Pancreas (tissue), 10 donors: ENCODE data around the gene ZFP30. TPM values are rescaled to one million over a fixed set of nuclear protein-coding genes. Genes with fewer than 3 reads are reported as not detected.
A peak's percentile ranks its signal among the peaks of the same experiment; 100 is the strongest.

ENCODE experiments used
- ATAC-seq, 4 donors: fragments of 200-7000 bp; cut with Tn5 transposase; one replicate each; pipeline versions ENCODE4 v1.8.0 to v1.9.1; 2020; ENCODE audit warnings: mild to moderate bottlenecking in 4 of 4, moderate library complexity in 4 of 4
- DNase-seq, 6 donors: peaks; one replicate each; pipeline ENCODE4 v3.0.0-alpha.2; 2020
- FAIRE-seq: peaks from 2 replicates; lab custom pipeline; 2012; peaks lifted over from hg19 to GRCh38; lab: Jason Lieb, UNC
- H3K27ac ChIP-seq, 4 donors: fragments of 200-600 bp; sonication (generic); 1 replicate in 3 of 4; 2 replicates in 1 of 4; pipeline versions ENCODE4 v1.5.0 to v1.8.0; 2020
- H3K27me3 ChIP-seq, 4 donors: fragments of 200-600 bp; one replicate each; pipeline ENCODE4 v1.8.0; 2021
- H3K36me3 ChIP-seq, 3 donors: fragments of 200-600 bp; sonication (generic) in 1 of 3; one replicate each; pipeline versions ENCODE4 v1.5.0 to v1.8.0; 2020 to 2021
- H3K4me1 ChIP-seq, 3 donors: fragments of 200-600 bp; one replicate each; pipeline ENCODE4 v1.8.0; 2021
- H3K4me3 ChIP-seq, 4 donors: fragments of 200-600 bp; sonication (generic) in 2 of 4; one replicate each; pipeline versions ENCODE4 v1.5.0 to v1.8.0; 2020 to 2021
- H3K9me3 ChIP-seq, 4 donors: fragments of 200-600 bp; one replicate each; pipeline ENCODE4 v1.8.0; 2021
- CTCF ChIP-seq, 4 donors: fragments of 200-600 bp; sonication (generic) in 3 of 4; IDR thresholded peaks; one replicate each; pipeline versions ENCODE4 v1.5.0 to v1.8.0; 2021; ENCODE audit warnings: antibody characterized with exemption in 4 of 4
- WGBS, 2 donors: extraction: QIAGEN DNeasy Blood & Tissue Kit; methylation state at CpG; one replicate each; pipeline ENCODE4 v1.1.7; 2013; 5-methylcytosine and 5-hydroxymethylcytosine counted together
- intact Hi-C, 3 donors: fragments of 100-400 bp; cut with DNase I; formaldehyde crosslinking; loops; one replicate each; pipeline versions ENCODE4 v1.11.1 to v1.14.2; 2022
- polyA plus RNA-seq, 2 donors: library from polyadenylated mRNA; stranded (reverse); fragments of 200-250 nt; gene quantifications; one replicate each; pipeline ENCODE4 v1.2.3, GENCODE V29; 2013
- total RNA-seq, 6 donors: library from RNA; stranded (reverse); fragmentation: NEBNext Ultra II Directional in 4 of 6; extraction: Animal tissue kit (Norgen Biotek cat#: 25700) in 4 of 6; gene quantifications; one replicate each; pipeline versions ENCODE4 v1.2.1 to v1.2.4, GENCODE V29; 2021 to 2023
- donor health status: healthy with polysubstance abuse.
- donor health status: DM: no; HTN: no; CAD: no; lungs with moderate emphysema.
- donor health status: DM: no; HTN: no; CAD: no.
- donor health status: control.
- donor health status: control.
- donor health status: Bipolar disorder and iron deficiency.
- donor health status: DM: yes; HTN: yes; CAD: no.
- donor health status: DM: no; HTN: no; CAD: no.
- donor health status: DM: no; HTN: no; CAD: no.
- donor health status: DM: yes; HTN: yes; CAD: no.

Gene ZFP30
- total RNA-seq = 1 to 10 TPM; 2.6 to 8.2 (median 3.9) TPM
- 1 to 10 TPM; 2.9 to 3.0 TPM for polyA plus RNA-seq

DNA sequence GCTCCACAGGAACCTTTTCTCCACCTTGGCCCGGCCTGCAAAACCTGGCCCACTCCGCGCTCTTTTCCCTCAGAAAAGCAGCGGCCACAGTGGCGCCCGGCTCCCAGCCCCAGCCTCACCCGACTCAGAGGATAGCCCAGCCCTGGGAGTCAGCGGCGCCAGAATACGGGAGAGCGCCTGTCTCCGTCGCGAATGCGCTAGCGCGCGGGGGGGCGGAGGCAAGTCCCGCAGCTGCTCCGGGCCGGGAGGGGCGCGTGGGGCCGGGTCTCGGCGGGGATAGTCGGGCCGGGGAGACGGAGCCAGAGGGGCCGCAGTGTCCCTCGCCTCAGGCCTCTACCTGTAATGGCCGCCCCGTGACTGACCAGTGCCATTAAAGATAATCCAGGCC is at the start of gene ZFP30:
TSS of gene ZFP30 (minus strand) at position 165 of the 388 bp plus-strand sequence. CDS start 7,643 bp downstream, outside the sequence.
- Histone ChIP-seq H3K36me3 (no peaks in the 10 kb centered on the region), H3K27ac (peak within 1 kb of the TSS; percentile 62 to 90 (median 83)), H3K4me1 (peaks cover 3 to 12% (median 8%) of the 10 kb centered on the region in 3 donors), H3K4me3 (peak within 1 kb of the TSS; percentile 39 to 76 (median 69)), H3K9me3 (no peaks in the 10 kb centered on the region), H3K27me3 (no peaks in the 10 kb centered on the region)
- ATAC-seq (peak; percentile 82 to 93 (median 93)), FAIRE-seq (no peak), DNase-seq (peak; percentile 66 to 94 (median 86))
- WGBS, 2 donors = 1% methylated on average over 34 of the region's 34 CpGs
- no peak for TF ChIP-seq CTCF (IDR thresholded peaks at IDR 0.05)
- intact Hi-C loops = no loop called here

DNA sequence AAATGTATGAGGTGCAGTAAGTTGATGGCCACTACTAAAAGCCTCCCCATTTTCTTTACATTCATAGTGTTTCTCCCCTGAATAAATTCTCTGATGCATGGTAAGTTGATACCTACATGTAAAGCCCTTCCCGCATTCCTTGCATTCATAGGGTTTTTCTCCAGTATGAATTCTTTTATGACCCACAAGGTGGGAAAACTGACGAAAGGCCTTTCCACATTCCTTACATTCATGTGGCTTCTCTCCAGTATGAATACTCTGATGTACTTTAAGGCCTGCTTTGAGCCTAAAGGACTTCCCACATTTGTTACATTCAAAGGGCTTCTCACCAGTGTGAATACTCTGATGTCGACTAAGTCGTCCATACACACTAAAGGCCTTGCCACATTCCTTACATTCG is 43.8 kb upstream of the ZFP30 start:
- 92 to 93% methylated on average over 5 of the region's 5 CpGs for WGBS, 2 donors
- Histone ChIP-seq H3K4me3 (no peak overlapping the region), H3K27ac (no peak overlapping the region), H3K4me1 (no peaks in the 10 kb centered on the region), H3K9me3 (no peaks in the 10 kb centered on the region), H3K36me3 (peaks cover 0 to 18% (median 0%) of the 10 kb centered on the region in 3 donors), H3K27me3 (no peaks in the 10 kb centered on the region)
- no peak for DNase-seq
- FAIRE-seq = no peak
- intact Hi-C loops = no loop called here
- ATAC-seq = no peak
- TF ChIP-seq CTCF (IDR thresholded peaks at IDR 0.05) = no peak

DNA sequence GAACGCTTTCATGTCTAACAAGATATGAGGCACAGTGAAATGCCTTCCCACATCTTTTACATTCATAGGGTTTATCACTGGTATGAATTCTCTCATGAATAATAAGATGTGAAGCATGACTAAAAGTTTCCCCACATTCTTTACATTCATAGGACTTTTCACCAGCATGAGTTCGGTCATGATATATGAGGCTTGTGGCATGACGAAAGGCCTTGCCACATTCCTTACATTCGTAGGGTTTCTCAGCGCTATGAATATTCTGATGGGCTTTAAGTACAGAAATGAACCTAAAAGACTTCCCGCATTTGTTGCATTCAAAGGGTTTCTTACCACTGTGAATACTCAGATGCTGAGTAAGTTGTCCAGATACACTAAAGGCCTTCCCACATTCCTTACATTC is 43.0 kb upstream of the ZFP30 start:
- ATAC-seq (no peak), DNase-seq (no peak), FAIRE-seq (no peak)
- Histone ChIP-seq H3K27ac (no peak overlapping the region), H3K4me1 (no peaks in the 10 kb centered on the region), H3K4me3 (no peak overlapping the region), H3K27me3 (no peaks in the 10 kb centered on the region), H3K9me3 (no peaks in the 10 kb centered on the region), H3K36me3 (peaks cover 0 to 18% (median 0%) of the 10 kb centered on the region in 3 donors)
- intact Hi-C loops = no loop called here
- 97% methylated on average over 6 of the region's 6 CpGs for WGBS, 2 donors
- TF ChIP-seq CTCF (IDR thresholded peaks at IDR 0.05) = no peak

DNA sequence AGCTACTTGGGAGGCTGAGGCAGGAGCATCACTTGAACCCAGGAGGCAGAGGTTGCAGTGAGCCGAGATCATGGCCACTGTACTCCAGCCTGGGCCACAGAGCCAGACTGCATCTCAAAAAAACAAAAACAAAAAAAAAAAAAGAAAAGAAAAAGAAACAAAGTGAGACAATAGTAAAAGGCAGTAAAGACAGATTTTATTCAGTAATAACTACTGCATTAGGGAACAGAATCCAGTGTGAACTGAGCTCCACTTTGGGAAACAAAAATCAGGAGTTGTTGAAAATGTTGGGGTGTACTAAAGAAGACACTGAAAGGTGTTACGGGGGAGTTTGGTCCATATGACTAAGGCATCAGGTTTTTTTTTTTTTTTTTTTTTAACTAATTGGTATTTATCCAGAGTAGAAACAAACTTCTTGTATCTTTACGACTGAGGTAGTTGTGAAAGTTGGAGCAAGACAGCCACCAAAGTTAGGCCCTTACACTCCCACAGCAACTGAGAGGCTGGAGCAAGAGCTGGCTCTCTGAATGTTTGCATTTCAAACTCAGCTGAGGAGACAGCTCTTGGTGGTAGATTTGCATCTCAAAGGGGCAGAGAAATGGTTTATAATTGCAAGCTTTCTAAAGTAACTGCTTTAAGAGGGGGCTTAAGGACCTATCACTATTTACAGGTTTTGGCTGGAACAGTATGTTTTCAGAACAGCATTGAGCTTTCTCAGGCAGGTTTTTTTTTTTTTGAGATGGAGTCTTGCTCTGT is 40.1 kb upstream of the ZFP30 start:
- intact Hi-C loops = no loop called here
- Histone ChIP-seq H3K27me3 (no peaks in the 10 kb centered on the region), H3K9me3 (no peaks in the 10 kb centered on the region), H3K36me3 (peaks cover 0 to 18% (median 0%) of the 10 kb centered on the region in 3 donors), H3K4me1 (no peaks in the 10 kb centered on the region), H3K4me3 (no peak overlapping the region), H3K27ac (no peak overlapping the region)
- no peak for ATAC-seq
- no peak for TF ChIP-seq CTCF (IDR thresholded peaks at IDR 0.05)
- no peak for DNase-seq
- no peak for FAIRE-seq
- WGBS, 2 donors = 76 to 77% methylated on average over 3 of the region's 3 CpGs
